Measurements from ENCODE around the gene LCN6. TPM values are rescaled to one million over a fixed set of nuclear protein-coding genes. Genes with fewer than 3 reads are reported as not detected.
"Not testable (repeated sequence)": the region's sequence is repeated elsewhere in the genome, so short reads cannot be mapped to it uniquely, and the experiment has no call there.

Gene LCN6
- total RNA-seq, 1 donor from 2014 or later, result not detected

DNA sequence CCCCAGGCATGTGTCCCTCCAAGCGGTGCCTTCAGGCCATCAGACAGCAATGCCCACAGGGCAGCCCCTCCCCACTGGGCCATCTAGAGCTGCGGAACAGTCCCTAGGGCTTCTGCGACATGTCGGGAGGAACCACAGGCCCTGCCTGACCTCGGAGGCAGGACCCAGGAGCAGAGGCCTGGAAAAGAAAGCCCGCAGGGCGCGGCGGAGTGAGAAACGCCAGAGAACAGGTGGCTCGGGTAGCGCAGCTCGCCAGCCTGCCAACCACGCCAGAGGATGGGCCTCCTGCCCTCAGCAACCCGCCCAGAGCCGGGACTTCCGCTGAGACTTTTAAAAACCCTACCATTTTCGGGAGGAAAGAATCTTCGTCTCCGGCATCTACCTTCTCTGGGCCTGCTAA lies 9.0 kb upstream of the LCN6 start:
- H3K4me1 Mint-ChIP-seq (ENCODE audit: low read depth, unreplicated experiment), result no peaks in the 10 kb centered on the region

DNA sequence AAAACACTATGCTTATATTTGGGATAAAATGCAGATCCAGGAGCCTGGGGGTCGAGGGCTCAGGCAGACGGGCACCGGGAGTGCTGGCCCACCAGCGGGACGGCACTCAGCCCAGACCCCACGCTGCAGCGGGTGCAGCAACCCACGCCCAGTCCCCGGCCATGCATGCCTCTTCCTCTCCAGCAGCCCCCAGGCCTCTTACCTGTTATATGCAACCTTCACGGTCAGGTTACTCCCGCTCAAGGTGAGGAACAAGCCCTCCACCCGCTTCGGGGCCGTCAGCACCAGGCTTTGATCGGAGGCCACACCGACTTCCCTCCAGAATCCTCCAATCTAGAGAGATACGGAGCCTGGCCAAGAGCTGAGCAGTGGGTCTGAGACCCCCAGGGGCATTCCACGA lies 8.5 kb upstream of the LCN6 start:
- Mint-ChIP-seq H3K27me3 (ENCODE audit: low read depth, unreplicated experiment) (peaks cover 5% of the 10 kb centered on the region), H3K9me3 (ENCODE audit: unreplicated experiment) (peaks cover 13% of the 10 kb centered on the region), H3K27ac (ENCODE audit: unreplicated experiment) (no peak overlapping the region), H3K4me3 (ENCODE audit: unreplicated experiment) (no peak overlapping the region), H3K36me3 (ENCODE audit: low read depth, unreplicated experiment) (peaks cover 3% of the 10 kb centered on the region), H3K4me1 (ENCODE audit: low read depth, unreplicated experiment) (no peaks in the 10 kb centered on the region)
- DNase-seq (ENCODE audit: low read depth) (no peak), FAIRE-seq (no peak)
- Histone ChIP-seq H3K4me3 (ENCODE audit: insufficient read depth, low read depth, low read length) (no peak overlapping the region), H3K27ac (ENCODE audit: low read depth, low read length) (no peak overlapping the region), H3K36me3 (ENCODE audit: insufficient read depth, low read length) (no peaks in the 10 kb centered on the region), H3K79me2 (ENCODE audit: insufficient read depth, low read length) (no peaks in the 10 kb centered on the region), H2AFZ (ENCODE audit: low read depth, low read length) (no peak overlapping the region), H3K27me3 (ENCODE audit: insufficient read depth, low read length) (peaks cover 3% of the 10 kb centered on the region), H4K20me1 (ENCODE audit: insufficient read depth, low read length) (no peaks in the 10 kb centered on the region), H3K9ac (ENCODE audit: low read length) (no peak overlapping the region), H3K4me2 (ENCODE audit: low read length) (no peak overlapping the region), H3K9me3 (ENCODE audit: insufficient read depth, low read depth, low read length) (peaks cover 10% of the 10 kb centered on the region), H3K4me1 (ENCODE audit: insufficient read depth, low read length) (no peaks in the 10 kb centered on the region)
- TF ChIP-seq EZH2 (IDR thresholded peaks at IDR 0.05; ENCODE audit: insufficient read depth, low read length), result no peak
- TF ChIP-seq, protein P1, sequence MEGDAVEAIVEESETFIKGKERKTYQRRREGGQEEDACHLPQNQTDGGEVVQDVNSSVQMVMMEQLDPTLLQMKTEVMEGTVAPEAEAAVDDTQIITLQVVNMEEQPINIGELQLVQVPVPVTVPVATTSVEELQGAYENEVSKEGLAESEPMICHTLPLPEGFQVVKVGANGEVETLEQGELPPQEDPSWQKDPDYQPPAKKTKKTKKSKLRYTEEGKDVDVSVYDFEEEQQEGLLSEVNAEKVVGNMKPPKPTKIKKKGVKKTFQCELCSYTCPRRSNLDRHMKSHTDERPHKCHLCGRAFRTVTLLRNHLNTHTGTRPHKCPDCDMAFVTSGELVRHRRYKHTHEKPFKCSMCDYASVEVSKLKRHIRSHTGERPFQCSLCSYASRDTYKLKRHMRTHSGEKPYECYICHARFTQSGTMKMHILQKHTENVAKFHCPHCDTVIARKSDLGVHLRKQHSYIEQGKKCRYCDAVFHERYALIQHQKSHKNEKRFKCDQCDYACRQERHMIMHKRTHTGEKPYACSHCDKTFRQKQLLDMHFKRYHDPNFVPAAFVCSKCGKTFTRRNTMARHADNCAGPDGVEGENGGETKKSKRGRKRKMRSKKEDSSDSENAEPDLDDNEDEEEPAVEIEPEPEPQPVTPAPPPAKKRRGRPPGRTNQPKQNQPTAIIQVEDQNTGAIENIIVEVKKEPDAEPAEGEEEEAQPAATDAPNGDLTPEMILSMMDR (IDR thresholded peaks at IDR 0.05; ENCODE audit: insufficient read depth, low read depth, low read length), result no peak

More for the DNA sequence above, 9.0 kb upstream of the LCN6 start:
- Histone ChIP-seq H3K36me3 (ENCODE audit: insufficient read depth, low read length) (no peaks in the 10 kb centered on the region), H3K9me3 (ENCODE audit: insufficient read depth, low read depth, low read length) (peaks cover 10% of the 10 kb centered on the region), H4K20me1 (ENCODE audit: insufficient read depth, low read length) (no peaks in the 10 kb centered on the region), H3K4me3 (ENCODE audit: insufficient read depth, low read depth, low read length) (no peak overlapping the region), H3K4me1 (ENCODE audit: insufficient read depth, low read length) (no peaks in the 10 kb centered on the region), H3K79me2 (ENCODE audit: insufficient read depth, low read length) (no peaks in the 10 kb centered on the region), H3K27me3 (ENCODE audit: insufficient read depth, low read length) (peaks cover 3% of the 10 kb centered on the region), H2AFZ (ENCODE audit: low read depth, low read length) (no peak overlapping the region), H3K27ac (ENCODE audit: low read depth, low read length) (no peak overlapping the region), H3K4me2 (ENCODE audit: low read length) (no peak overlapping the region), H3K9ac (ENCODE audit: low read length) (no peak overlapping the region)
- Mint-ChIP-seq H3K27ac (ENCODE audit: unreplicated experiment) (no peak overlapping the region), H3K9me3 (ENCODE audit: unreplicated experiment) (peaks cover 9% of the 10 kb centered on the region), H3K4me3 (ENCODE audit: unreplicated experiment) (no peak overlapping the region), H3K27me3 (ENCODE audit: low read depth, unreplicated experiment) (peaks cover 3% of the 10 kb centered on the region), H3K36me3 (ENCODE audit: low read depth, unreplicated experiment) (peaks cover 3% of the 10 kb centered on the region)
- TF ChIP-seq, protein P1 (IDR thresholded peaks at IDR 0.05; ENCODE audit: insufficient read depth, low read depth, low read length), result no peak
- TF ChIP-seq EZH2 (IDR thresholded peaks at IDR 0.05; ENCODE audit: insufficient read depth, low read length), result no peak
- FAIRE-seq (no peak), DNase-seq (ENCODE audit: low read depth) (no peak)

DNA sequence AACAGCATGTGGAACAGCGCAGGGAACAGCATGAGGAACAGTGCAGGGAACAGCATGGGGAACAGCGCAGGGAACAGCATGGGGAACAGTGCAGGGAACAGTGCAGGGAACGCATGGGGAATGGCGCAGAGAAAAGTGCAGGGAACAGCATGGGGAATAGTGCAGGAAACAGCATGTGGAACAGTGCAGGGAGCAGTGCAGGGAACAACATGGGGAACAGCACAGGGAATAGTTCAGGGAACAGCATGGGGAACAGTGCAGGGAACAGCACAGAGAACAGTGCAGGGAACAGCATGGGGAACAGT lies 7.8 kb upstream of the LCN6 start:
- H3K4me1 ChIP-seq (ENCODE audit: insufficient read depth, low read length), result no peaks in the 10 kb centered on the region
- no peaks in the 10 kb centered on the region for H3K36me3 ChIP-seq (ENCODE audit: insufficient read depth, low read length)
- H2AFZ ChIP-seq (ENCODE audit: low read depth, low read length), result no peak overlapping the region
- no peak overlapping the region for H3K27ac Mint-ChIP-seq (ENCODE audit: unreplicated experiment)
- no peak overlapping the region for H3K9ac ChIP-seq (ENCODE audit: low read length)
- FAIRE-seq (no peak), DNase-seq (ENCODE audit: low read depth) (no peak)
- H3K4me3 Mint-ChIP-seq (ENCODE audit: unreplicated experiment), result no peak overlapping the region
- H3K27ac ChIP-seq (ENCODE audit: low read depth, low read length), result no peak overlapping the region
- peaks cover 8% of the 10 kb centered on the region for H3K27me3 Mint-ChIP-seq (ENCODE audit: low read depth, unreplicated experiment)
- H3K79me2 ChIP-seq (ENCODE audit: insufficient read depth, low read length), result no peaks in the 10 kb centered on the region
- no peaks in the 10 kb centered on the region for H3K4me1 Mint-ChIP-seq (ENCODE audit: low read depth, unreplicated experiment)
- TF ChIP-seq EZH2 (IDR thresholded peaks at IDR 0.05; ENCODE audit: insufficient read depth, low read length), result no peak
- TF ChIP-seq, protein P1 (IDR thresholded peaks at IDR 0.05; ENCODE audit: insufficient read depth, low read depth, low read length), result no peak
- H4K20me1 ChIP-seq (ENCODE audit: insufficient read depth, low read length), result no peaks in the 10 kb centered on the region
- peaks cover 19% of the 10 kb centered on the region for H3K9me3 Mint-ChIP-seq (ENCODE audit: unreplicated experiment)
- H3K4me3 ChIP-seq (ENCODE audit: insufficient read depth, low read depth, low read length), result no peak overlapping the region
- H3K36me3 Mint-ChIP-seq (ENCODE audit: low read depth, unreplicated experiment), result peaks cover 3% of the 10 kb centered on the region
- H3K4me2 ChIP-seq (ENCODE audit: low read length), result no peak overlapping the region
- peaks cover 10% of the 10 kb centered on the region for H3K9me3 ChIP-seq (ENCODE audit: insufficient read depth, low read depth, low read length)
- peaks cover 3% of the 10 kb centered on the region for H3K27me3 ChIP-seq (ENCODE audit: insufficient read depth, low read length)

DNA sequence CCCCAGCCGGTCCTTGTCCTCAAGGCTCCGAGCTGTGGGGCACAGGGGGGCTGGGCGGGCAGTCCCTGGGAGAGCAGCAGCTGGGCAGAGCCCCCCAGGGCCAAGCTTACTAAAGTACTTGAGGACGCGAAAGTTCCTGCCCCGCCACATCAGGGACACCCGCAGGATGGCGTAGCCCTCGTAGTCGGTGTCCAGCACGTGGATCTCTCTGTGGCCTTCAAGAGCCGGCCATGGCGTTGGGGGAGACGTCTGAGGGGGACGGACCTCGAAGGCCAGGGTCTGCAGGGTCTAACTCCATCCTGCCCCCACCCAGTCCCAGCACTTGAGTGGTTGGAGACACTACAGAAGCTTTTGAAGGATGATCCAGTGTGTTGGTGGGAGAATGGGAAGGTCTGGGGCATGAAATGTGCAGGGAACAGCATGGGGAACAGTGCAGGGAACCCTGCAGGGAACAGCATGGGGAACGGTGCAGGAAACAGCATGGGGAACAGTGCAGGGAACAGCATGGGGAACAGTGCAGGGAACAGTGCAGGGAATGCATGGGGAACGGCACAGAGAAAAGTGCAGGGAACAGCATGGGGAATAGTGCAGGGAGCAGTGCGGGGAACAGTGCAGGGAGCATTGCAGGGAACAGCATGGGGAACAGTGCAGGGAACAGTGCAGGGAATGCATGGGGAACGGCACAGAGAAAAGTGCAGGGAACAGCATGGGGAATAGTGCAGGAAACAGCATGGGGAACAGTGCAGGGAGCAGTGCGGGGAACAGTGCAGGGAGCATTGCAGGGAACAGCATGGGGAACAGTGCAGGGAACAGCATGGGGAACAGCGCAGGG lies 7.2 kb upstream of the LCN6 start:
- H3K36me3 Mint-ChIP-seq (ENCODE audit: low read depth, unreplicated experiment); H3K4me3 ChIP-seq (ENCODE audit: insufficient read depth, low read depth, low read length); H3K27ac ChIP-seq (ENCODE audit: low read depth, low read length); H3K27me3 Mint-ChIP-seq (ENCODE audit: low read depth, unreplicated experiment); H3K4me3 Mint-ChIP-seq (ENCODE audit: unreplicated experiment); H3K4me1 Mint-ChIP-seq (ENCODE audit: low read depth, unreplicated experiment); DNase-seq (ENCODE audit: low read depth); H3K4me1 ChIP-seq (ENCODE audit: insufficient read depth, low read length); H3K4me2 ChIP-seq (ENCODE audit: low read length); H3K27ac Mint-ChIP-seq (ENCODE audit: unreplicated experiment); H3K79me2 ChIP-seq (ENCODE audit: insufficient read depth, low read length); H3K9ac ChIP-seq (ENCODE audit: low read length); H3K36me3 ChIP-seq (ENCODE audit: insufficient read depth, low read length); H4K20me1 ChIP-seq (ENCODE audit: insufficient read depth, low read length); H3K27me3 ChIP-seq (ENCODE audit: insufficient read depth, low read length); FAIRE-seq; H2AFZ ChIP-seq (ENCODE audit: low read depth, low read length): not testable (repeated sequence)
- H3K9me3 ChIP-seq (ENCODE audit: insufficient read depth, low read depth, low read length), result peaks cover 10% of the 10 kb centered on the region
- H3K9me3 Mint-ChIP-seq (ENCODE audit: unreplicated experiment), result peaks cover 19% of the 10 kb centered on the region

All from astrocyte (in vitro differentiated cells and primary cell).